Chondrocyte (in vitro differentiated cells): ENCODE data around the gene POMC. TPM values are rescaled to one million over a fixed set of nuclear protein-coding genes. Genes with fewer than 3 reads are reported as not detected.

Source experiments
- DNase-seq: peaks from one replicate; pipeline ENCODE4 v3.0.0; 2021; ENCODE audit warnings: mixed read lengths, low spot score
- H3K27ac Mint-ChIP-seq: one replicate; pipeline ENCODE4 v1.8.0; 2021; ENCODE audit warnings: mild to moderate bottlenecking, moderate library complexity, mixed read lengths; ENCODE audit not compliant: unreplicated experiment
- H3K27me3 Mint-ChIP-seq: 2 replicates; pipeline ENCODE4 v1.8.0; 2021; ENCODE audit warnings: low read depth, mixed read lengths
- H3K36me3 Mint-ChIP-seq: 2 replicates; pipeline ENCODE4 v1.8.0; 2021; ENCODE audit warnings: low read depth, mixed read lengths
- H3K4me1 Mint-ChIP-seq: 2 replicates; pipeline ENCODE4 v1.8.0; 2021; ENCODE audit warnings: low read depth, mild to moderate bottlenecking, mixed read lengths
- H3K4me3 Mint-ChIP-seq: one replicate; pipeline ENCODE4 v1.8.0; 2021; ENCODE audit warnings: mild to moderate bottlenecking, moderate library complexity, mixed read lengths; ENCODE audit not compliant: unreplicated experiment
- H3K9me3 Mint-ChIP-seq: 2 replicates; pipeline ENCODE4 v1.8.0; 2021; ENCODE audit warnings: low read depth, mixed read lengths
- CTCF ChIP-seq: fragments of 200-600 bp; sonication (generic); IDR thresholded peaks from 2 replicates; pipeline ENCODE4 v1.5.0; 2021; ENCODE audit warnings: antibody characterized with exemption, mild to moderate bottlenecking, moderate library complexity
- total RNA-seq: library from RNA; stranded (reverse); gene quantifications from 3 replicates; pipeline ENCODE4 v1.2.1, GENCODE V29; 2021

Gene POMC
- total RNA-seq, 1 donor from 2014 or later: not detected

- Mint-ChIP-seq H3K36me3 (no peaks in the 10 kb centered on the region), H3K27ac (no peak overlapping the region), H3K27me3 (peaks cover 7% of the 10 kb centered on the region), H3K4me3 (no peak overlapping the region), H3K9me3 (no peaks in the 10 kb centered on the region), H3K4me1 (peaks cover 3% of the 10 kb centered on the region)
- no peak for TF ChIP-seq CTCF
- no peak for DNase-seq
Observed at GRCh38 chr2:25188405-25188804, 20.0 kb upstream of the POMC start.

- peaks cover 7% of the 10 kb centered on the region for H3K27me3 Mint-ChIP-seq
- no peaks in the 10 kb centered on the region for H3K36me3 Mint-ChIP-seq
- DNase-seq: no peak
- H3K4me3 Mint-ChIP-seq: no peak overlapping the region
- TF ChIP-seq CTCF: no peak
- H3K4me1 Mint-ChIP-seq: peaks cover 3% of the 10 kb centered on the region
- H3K27ac Mint-ChIP-seq: no peak overlapping the region
- H3K9me3 Mint-ChIP-seq: no peaks in the 10 kb centered on the region
Observed at GRCh38 chr2:25187729-25188350, 19.5 kb upstream of the POMC start.

GRCh38 chr2:25184254-25184653 lies 15.9 kb upstream of the POMC start:
- H3K9me3 Mint-ChIP-seq: peaks cover 5% of the 10 kb centered on the region
- no peak for DNase-seq
- no peak overlapping the region for H3K27ac Mint-ChIP-seq
- TF ChIP-seq CTCF: no peak
- H3K36me3 Mint-ChIP-seq: peaks cover 1% of the 10 kb centered on the region
- H3K4me1 Mint-ChIP-seq: no peaks in the 10 kb centered on the region
- H3K27me3 Mint-ChIP-seq: peaks cover 7% of the 10 kb centered on the region
- H3K4me3 Mint-ChIP-seq: no peak overlapping the region

GRCh38 chr2:25178976-25179375 lies 10.6 kb upstream of the POMC start:
- Mint-ChIP-seq H3K27ac (no peak overlapping the region), H3K27me3 (peaks cover 36% of the 10 kb centered on the region), H3K36me3 (peaks cover 1% of the 10 kb centered on the region), H3K9me3 (peaks cover 5% of the 10 kb centered on the region), H3K4me1 (no peaks in the 10 kb centered on the region), H3K4me3 (no peak overlapping the region)
- no peak for DNase-seq
- TF ChIP-seq CTCF: no peak

GRCh38 chr2:25177211-25177611 lies 8.8 kb upstream of the POMC start:
- Mint-ChIP-seq H3K4me3 (no peak overlapping the region), H3K36me3 (peaks cover 1% of the 10 kb centered on the region), H3K4me1 (no peaks in the 10 kb centered on the region), H3K27ac (no peak overlapping the region), H3K9me3 (peaks cover 5% of the 10 kb centered on the region), H3K27me3 (peaks cover 42% of the 10 kb centered on the region)
- no peak for TF ChIP-seq CTCF
- DNase-seq: no peak
